HG03060 (cell line): ENCODE results near the gene CHCHD3.

Source experiments
- ATAC-seq: cut with Tn5 transposase; IDR thresholded peaks from one replicate; pipeline ENCODE4 v1.9.1; 2021; ENCODE audit warnings: low read depth, moderate number of reproducible peaks; ENCODE audit not compliant: unreplicated experiment

CHCHD3 gene

GRCh38 chr7:132877573-132877972 is 204.3 kb downstream of the CHCHD3 start:
- no peak for ATAC-seq

DNA sequence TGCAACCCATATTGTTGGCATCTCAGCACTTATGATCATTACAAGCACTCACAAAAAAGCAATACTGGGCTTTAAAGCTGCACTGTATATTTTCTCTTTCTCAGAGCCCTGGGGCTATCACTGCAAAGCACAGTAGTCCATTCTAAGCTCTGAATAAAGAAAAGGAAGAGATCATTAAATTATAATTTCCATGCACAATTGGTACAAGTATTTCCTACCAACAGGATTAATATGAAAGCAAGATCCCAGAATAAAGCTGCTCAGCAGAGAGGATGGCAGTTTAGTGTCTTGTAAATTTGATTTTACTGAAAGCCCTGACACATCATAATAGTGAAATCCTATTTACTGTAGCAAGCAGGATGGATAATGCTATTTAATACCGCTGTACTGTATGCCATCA is 205.3 kb downstream of the CHCHD3 start:
- ATAC-seq = no peak

- peak; percentile 35 for ATAC-seq
These were observed 209.9 kb downstream of the CHCHD3 start for GRCh38 chr7:132872034-132872433.

- ATAC-seq = peak; percentile 37
These were observed 210.5 kb downstream of the CHCHD3 start for GRCh38 chr7:132871419-132871818.

DNA sequence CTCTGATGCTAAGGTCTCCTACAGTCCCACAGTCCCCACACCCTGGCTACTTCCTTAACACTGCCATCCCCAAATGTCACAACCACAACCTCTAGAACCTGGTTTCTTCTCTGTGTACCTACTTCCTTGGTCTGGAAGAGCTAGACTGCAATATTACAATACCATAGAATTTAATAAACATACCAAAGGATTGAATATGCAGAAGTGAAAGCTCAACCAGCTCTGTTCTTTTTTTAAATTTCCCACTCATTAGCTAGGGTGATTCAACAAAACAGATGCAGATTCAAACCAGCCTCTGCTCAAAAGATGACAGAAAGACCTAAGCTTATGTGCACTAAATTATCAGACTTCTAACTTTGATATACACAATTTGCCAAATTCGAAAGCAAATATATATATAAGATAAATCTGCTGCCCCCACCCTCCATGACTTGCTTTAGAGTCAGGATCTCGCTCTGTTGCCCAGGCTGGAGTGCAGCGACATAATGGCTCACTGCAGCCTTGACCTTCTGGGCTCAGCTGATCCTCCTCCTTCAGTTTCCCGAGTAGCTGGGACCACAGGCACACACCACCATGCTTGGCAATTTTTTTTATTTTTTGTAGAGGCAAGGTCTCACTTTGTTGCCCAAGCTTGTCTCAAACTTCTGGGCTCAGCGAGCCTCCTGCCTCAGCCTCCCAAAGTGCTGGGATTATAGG is 212.6 kb downstream of the CHCHD3 start:
- no peak for ATAC-seq

DNA sequence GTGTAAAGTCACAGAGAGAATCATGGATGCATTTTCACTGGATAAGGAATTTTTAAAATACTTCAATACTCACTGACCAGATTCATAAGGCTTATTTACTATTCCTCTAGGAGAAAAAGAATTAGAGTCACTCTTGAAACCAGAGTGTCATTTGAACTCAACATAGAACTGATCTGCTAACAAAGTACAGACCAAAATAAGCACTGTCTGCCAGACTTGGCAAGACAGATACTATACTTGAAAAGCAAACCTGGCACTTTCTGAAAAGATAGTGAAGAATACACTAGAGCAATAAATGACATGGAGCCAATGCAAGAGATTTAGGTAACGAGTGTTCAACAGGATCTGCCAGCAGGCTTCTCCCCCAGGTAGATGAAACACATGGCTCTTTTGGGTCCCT is 215.3 kb downstream of the CHCHD3 start:
- no peak for ATAC-seq

DNA sequence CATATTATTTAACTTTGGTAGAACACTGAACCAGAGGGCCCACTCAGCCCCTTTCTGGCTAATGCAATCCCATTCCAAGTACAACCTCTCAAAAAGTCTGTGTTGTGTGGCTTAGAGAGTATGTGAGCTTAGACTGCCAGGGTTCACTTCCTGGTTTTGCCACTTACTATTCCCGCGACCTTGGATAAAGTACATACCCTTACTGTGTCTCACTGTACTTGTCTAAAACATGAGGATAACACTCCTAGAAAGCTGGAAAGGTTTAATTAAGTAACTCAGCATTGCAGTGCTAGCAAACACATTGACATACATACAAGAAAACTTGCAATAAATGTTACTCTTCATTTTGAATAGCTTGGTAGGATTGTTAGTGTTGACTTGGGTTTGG is 215.8 kb downstream of the CHCHD3 start:
- no peak for ATAC-seq

DNA sequence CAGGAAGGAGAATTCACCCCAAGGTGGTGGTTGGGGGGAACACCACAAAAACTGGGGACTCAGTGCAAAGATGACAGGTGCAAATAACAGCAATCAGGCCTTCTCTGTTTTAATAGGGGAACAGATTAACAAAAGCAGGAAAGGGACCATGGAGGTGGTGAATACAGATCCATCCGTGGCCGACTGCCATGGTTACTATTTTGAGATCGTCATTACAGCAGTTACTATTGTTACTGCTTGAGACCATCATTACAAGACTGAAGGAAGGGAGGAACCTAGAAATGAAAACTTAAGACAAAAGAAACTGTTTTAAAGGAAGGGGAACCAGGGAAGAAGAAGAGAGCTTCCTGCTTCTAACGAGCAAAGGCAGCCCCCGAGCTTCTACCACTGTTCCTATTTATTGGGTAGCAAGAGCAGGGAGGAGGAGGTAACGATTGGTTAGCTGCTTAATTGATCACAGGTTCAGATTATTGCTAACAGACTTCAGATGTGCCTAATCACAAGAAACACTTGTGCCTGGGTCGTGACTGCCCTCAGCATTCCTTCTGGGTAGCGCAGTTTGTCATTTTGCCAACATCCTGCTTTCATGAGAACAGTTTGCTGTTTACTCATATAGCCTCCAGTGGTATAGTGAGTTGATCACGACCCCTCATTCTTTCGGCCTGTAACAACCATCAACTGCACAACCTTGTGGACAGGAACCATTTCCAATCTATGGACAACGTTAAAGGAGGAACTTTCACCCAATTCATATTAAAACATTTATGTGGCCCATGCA is 216.3 kb downstream of the CHCHD3 start:
- ATAC-seq = no peak

DNA sequence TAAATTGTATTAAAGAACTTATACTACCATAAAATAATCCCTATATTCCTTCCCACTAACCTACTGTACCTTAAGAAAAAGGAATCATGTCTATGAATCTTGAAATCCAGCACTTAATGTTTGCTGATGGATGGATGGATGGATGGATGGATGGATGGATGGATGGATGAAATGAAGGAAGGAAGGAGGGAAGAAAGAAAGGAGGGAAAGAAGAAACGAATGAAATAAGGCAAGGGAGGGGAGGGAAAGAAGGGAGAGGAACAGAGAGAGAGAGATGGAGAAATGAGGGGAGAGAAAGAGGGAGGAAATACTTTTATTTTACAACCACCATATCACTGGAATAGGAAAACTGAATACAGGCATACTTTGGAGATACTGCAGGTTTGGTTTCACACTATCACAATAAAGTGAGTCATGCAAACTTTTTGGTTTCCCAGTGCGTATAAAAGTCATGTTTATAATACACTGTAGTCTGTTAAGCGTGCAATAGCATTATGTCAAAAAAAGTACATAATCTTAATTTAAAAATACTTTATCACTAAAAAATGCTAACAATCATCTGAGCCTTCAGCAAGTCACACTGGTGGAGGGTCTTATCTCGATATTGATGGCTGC is 219.8 kb downstream of the CHCHD3 start:
- ATAC-seq = no peak

GRCh38 chr7:132861424-132861823 is 220.5 kb downstream of the CHCHD3 start:
- no peak for ATAC-seq

DNA sequence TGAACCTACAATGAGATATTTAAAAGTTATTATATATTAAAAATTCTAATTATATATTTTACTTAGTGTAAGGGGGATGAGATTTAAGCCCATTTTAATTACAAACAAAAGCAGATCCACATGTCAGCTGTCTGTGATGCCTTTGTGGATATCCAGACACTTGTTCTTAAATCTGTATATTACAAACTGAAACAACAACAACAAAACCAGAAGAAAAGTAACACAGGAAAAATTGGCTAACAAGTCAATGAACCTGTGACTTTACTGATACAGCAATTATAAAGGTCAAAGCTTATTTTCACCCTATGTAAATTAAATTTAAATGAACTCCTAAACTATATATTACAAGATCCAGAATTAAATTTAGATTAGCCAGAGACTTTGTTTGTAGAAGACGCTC is 222.7 kb downstream of the CHCHD3 start:
- no peak for ATAC-seq

DNA sequence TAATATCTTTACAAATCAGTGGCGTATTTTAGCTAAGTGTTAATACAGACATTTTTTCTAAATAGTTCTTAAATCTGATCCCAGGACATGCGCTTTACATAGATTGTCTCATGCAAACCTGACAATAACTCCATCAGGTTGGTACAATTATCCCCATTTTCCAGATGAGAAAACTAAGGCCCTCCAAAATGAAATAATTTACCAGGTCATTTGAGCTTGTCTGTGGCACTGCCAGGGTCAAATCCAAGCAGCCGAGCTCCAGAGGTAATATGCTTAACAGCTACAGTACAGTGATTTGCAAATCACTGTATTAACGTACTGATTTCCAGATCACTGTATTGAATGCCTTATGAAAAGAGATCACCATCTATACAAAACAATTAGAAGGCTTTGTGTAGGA is 223.1 kb downstream of the CHCHD3 start:
- ATAC-seq = no peak

DNA sequence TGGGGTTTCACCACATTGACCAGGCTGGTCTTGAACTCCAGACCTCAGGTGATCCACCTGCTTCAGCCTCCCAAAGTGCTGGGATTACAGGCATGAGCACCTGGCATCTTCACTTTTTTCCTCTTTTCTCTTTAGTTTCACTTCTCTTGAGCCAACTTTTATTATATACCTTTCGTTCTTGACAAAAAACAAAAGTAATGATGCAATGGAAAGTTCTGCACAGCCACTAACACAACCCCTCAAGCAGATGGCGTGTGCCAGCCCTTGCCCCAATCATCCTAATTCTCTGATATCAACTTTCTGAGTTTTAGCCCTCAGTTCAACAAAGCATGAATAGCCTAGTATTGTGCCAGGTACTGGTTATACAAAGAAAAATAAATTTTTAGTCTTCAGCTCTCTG is 223.6 kb downstream of the CHCHD3 start:
- ATAC-seq = no peak

GRCh38 chr7:132857703-132858102 is 224.2 kb downstream of the CHCHD3 start:
- no peak for ATAC-seq

DNA sequence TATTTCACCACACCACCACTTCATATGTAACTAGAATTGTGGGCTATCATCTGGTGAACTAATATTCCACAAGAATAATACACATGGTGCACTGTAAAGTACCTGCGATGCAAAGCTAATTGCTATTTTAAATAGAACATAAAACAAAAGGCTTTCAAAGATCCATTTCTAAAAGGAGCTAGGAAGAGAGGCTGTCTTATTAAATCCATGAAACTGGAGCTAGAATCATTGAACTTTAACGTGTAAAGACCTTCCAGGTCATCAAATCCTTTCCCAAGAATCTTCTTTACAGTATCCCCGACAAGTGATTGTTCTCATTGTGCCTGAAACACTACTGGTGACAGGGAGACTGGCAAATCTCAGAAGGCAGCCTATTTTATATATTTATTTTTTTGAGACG is 224.9 kb downstream of the CHCHD3 start:
- ATAC-seq = no peak

GRCh38 chr7:132856416-132856815 is 225.5 kb downstream of the CHCHD3 start:
- no peak for ATAC-seq

GRCh38 chr7:132855901-132856300 is 226.0 kb downstream of the CHCHD3 start:
- ATAC-seq = no peak

- ATAC-seq = no peak
These were observed 227.7 kb downstream of the CHCHD3 start for GRCh38 chr7:132854238-132854637.

- ATAC-seq = no peak
These were observed 234.5 kb downstream of the CHCHD3 start for GRCh38 chr7:132847376-132847775.

DNA sequence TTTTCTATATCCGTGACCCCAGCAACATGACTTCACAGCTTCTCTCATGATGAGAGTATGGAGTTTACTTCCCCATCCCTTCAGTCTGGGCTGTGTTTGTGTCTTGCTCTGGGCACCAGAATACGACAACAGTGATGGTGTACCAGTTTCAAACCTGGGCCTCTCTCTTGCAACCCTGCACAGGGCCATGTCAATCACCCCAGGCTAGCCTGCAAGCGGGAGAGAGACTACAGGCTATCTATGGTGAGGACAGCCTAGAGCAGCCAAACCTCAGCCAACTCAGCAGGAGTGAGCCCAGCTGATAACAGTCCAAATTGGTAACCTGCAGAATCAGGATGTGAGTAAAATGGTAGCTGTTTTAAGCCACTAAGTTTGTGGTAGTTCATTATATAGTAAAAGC is 235.8 kb downstream of the CHCHD3 start:
- no peak for ATAC-seq

GRCh38 chr7:132842478-132842877 is 239.4 kb downstream of the CHCHD3 start:
- no peak for ATAC-seq

GRCh38 chr7:132840199-132840598 is 241.7 kb downstream of the CHCHD3 start:
- ATAC-seq = no peak
